Activated naive CD4-positive, alpha-beta T cell treated with anti-CD3 and anti-CD28 coated beads for 36 hours (primary cell): ENCODE results near the gene IGF2BP3. TPM values are rescaled to one million over a fixed set of nuclear protein-coding genes. Genes with fewer than 3 reads are reported as not detected.

Source experiments
- CTCF ChIA-PET: fragments of 350-600 bp; sonication (Branson Sonifier 250); formaldehyde crosslinking; loops from one replicate; lab custom pipeline; 2021; ENCODE audit warnings: antibody characterized with exemption; lab: Charles Lee
- DNase-seq: peaks from one replicate; pipeline ENCODE4 v3.0.0-alpha.2; 2020
- H3K27ac Mint-ChIP-seq: one replicate; pipeline ENCODE4 v1.8.0; 2021; ENCODE audit warnings: mild to moderate bottlenecking, mixed read lengths
- H3K27me3 Mint-ChIP-seq: one replicate; pipeline ENCODE4 v1.8.0; 2021; ENCODE audit warnings: low read depth, mixed read lengths
- H3K36me3 Mint-ChIP-seq: one replicate; pipeline ENCODE4 v1.8.0; 2021; ENCODE audit warnings: low read depth, mixed read lengths
- H3K4me1 Mint-ChIP-seq: one replicate; pipeline ENCODE4 v1.8.0; 2021; ENCODE audit warnings: low read depth, mixed read lengths
- H3K4me3 Mint-ChIP-seq: one replicate; pipeline ENCODE4 v1.8.0; 2021; ENCODE audit warnings: mild to moderate bottlenecking, moderate library complexity, mixed read lengths
- H3K9me3 Mint-ChIP-seq: one replicate; pipeline ENCODE4 v1.8.0; 2021; ENCODE audit warnings: mixed read lengths
- intact Hi-C: fragments of 100-400 bp; cut with micrococcal nuclease; formaldehyde crosslinking; loops from one replicate; pipeline ENCODE4 v1.15.1; 2023
- total RNA-seq, 2 experiments: library from RNA; stranded (reverse); gene quantifications; one replicate each; pipeline ENCODE4 v1.2.3, GENCODE V29; 2021

Gene IGF2BP3
- total RNA-seq, 2 experiments from 2014 or later, result 0.29 to 0.54 TPM

GRCh38 chr7:23298885-23299769, 171.2 kb downstream of the IGF2BP3 start, which contains the start of gene MALSU1:
Gene MALSU1 (plus strand): TSS chr7:23299339. CDS start chr7:23299353, 14 bp downstream.
- Mint-ChIP-seq H3K4me3 (peak within 1 kb of the TSS; percentile 96), H3K9me3 (no peaks in the 10 kb centered on the region), H3K36me3 (peaks cover 18% of the 10 kb centered on the region), H3K27me3 (no peaks in the 10 kb centered on the region), H3K4me1 (peaks cover 30% of the 10 kb centered on the region), H3K27ac (peak within 1 kb of the TSS; percentile 95)
- intact Hi-C loops, result loop anchor here (1.0 to 5.0 kb wide), 17 partner anchors 8 to 1872 kb away; partner anchors contain the start of genes HYCC1, KLHL7, SP4 and TOMM7
- CTCF ChIA-PET, result interaction anchor here (0.7 to 1.5 kb wide), 7 partner anchors 9 to 130 kb away, joined by 3 to 6 read pairs (median 3); no protein-coding TSS in a partner anchor
- DNase-seq, result peak; percentile 99

- H3K4me1 Mint-ChIP-seq, result peaks cover 27% of the 10 kb centered on the region
These were observed 172.0 kb downstream of the IGF2BP3 start for GRCh38 chr7:23298141-23298881.

GRCh38 chr7:23295401-23295697, 174.9 kb downstream of the IGF2BP3 start:
- H3K27ac Mint-ChIP-seq, result no peak overlapping the region
- DNase-seq, result no peak

More at GRCh38 chr7:23298141-23298881, 172.0 kb downstream of the IGF2BP3 start:
- intact Hi-C loops, result loop anchor here (5.0 kb wide), 2 partner anchors 286 to 1871 kb away; partner anchors contain the start of genes HYCC1 and SP4
- peaks cover 16% of the 10 kb centered on the region for H3K36me3 Mint-ChIP-seq
- peak overlapping the region; percentile 96 for H3K4me3 Mint-ChIP-seq
- H3K9me3 Mint-ChIP-seq, result no peaks in the 10 kb centered on the region
- CTCF ChIA-PET, result interaction anchor here (0.7 to 1.8 kb wide), 4 partner anchors 10 to 131 kb away, joined by 3 to 11 read pairs (median 4); no protein-coding TSS in a partner anchor
- H3K27ac Mint-ChIP-seq, result peak overlapping the region; percentile 95
- no peak for DNase-seq
- H3K27me3 Mint-ChIP-seq, result no peaks in the 10 kb centered on the region

GRCh38 chr7:23294549-23295400, 175.5 kb downstream of the IGF2BP3 start:
- H3K27ac Mint-ChIP-seq, result no peak overlapping the region
- intact Hi-C loops, result loop anchor here (5.0 kb wide), 2 partner anchors 282 to 1867 kb away; partner anchors contain the start of genes HYCC1 and SP4
- CTCF ChIA-PET, result interaction anchor here (0.6 to 2.4 kb wide), 10 partner anchors 17 to 280 kb away, joined by 3 to 15 read pairs (median 4); no protein-coding TSS in a partner anchor

More at GRCh38 chr7:23295401-23295697, 174.9 kb downstream of the IGF2BP3 start:
- no peaks in the 10 kb centered on the region for H3K27me3 Mint-ChIP-seq
- H3K36me3 Mint-ChIP-seq, result no peaks in the 10 kb centered on the region
- CTCF ChIA-PET, result interaction anchor here (0.6 to 2.4 kb wide), 5 partner anchors 17 to 279 kb away, joined by 4 to 15 read pairs (median 5); no protein-coding TSS in a partner anchor
- no peak overlapping the region for H3K4me3 Mint-ChIP-seq
- peaks cover 9% of the 10 kb centered on the region for H3K4me1 Mint-ChIP-seq
- intact Hi-C loops, result loop anchor here (5.0 kb wide), 2 partner anchors 283 to 1868 kb away; partner anchors contain the start of genes HYCC1 and SP4
- no peaks in the 10 kb centered on the region for H3K9me3 Mint-ChIP-seq

GRCh38 chr7:23293500-23294073, 176.7 kb downstream of the IGF2BP3 start:
- Mint-ChIP-seq H3K27me3 (no peaks in the 10 kb centered on the region), H3K4me1 (peaks cover 13% of the 10 kb centered on the region), H3K4me3 (no peak overlapping the region), H3K36me3 (no peaks in the 10 kb centered on the region), H3K9me3 (no peaks in the 10 kb centered on the region), H3K27ac (no peak overlapping the region)
- intact Hi-C loops, result no loop called here
- DNase-seq, result no peak
- CTCF ChIA-PET, result interaction anchor here (0.6 to 1.1 kb wide), 5 partner anchors 15 to 272 kb away, joined by 3 to 4 read pairs (median 4); no protein-coding TSS in a partner anchor

More at GRCh38 chr7:23294549-23295400, 175.5 kb downstream of the IGF2BP3 start:
- H3K9me3 Mint-ChIP-seq, result no peaks in the 10 kb centered on the region
- no peaks in the 10 kb centered on the region for H3K36me3 Mint-ChIP-seq
- DNase-seq, result no peak
- no peaks in the 10 kb centered on the region for H3K27me3 Mint-ChIP-seq
- H3K4me3 Mint-ChIP-seq, result no peak overlapping the region
- peaks cover 14% of the 10 kb centered on the region for H3K4me1 Mint-ChIP-seq

GRCh38 chr7:23292623-23293022, 177.7 kb downstream of the IGF2BP3 start:
- no peak overlapping the region for H3K4me3 Mint-ChIP-seq
- H3K27me3 Mint-ChIP-seq, result no peaks in the 10 kb centered on the region
- intact Hi-C loops, result no loop called here
- H3K36me3 Mint-ChIP-seq, result no peaks in the 10 kb centered on the region
- no peaks in the 10 kb centered on the region for H3K9me3 Mint-ChIP-seq
- peaks cover 17% of the 10 kb centered on the region for H3K4me1 Mint-ChIP-seq
- H3K27ac Mint-ChIP-seq, result no peak overlapping the region
- CTCF ChIA-PET, result interaction anchor here (1.0 to 1.1 kb wide), 2 partner anchors 20 to 247 kb away, joined by 3 read pairs; no protein-coding TSS in a partner anchor
- no peak for DNase-seq

GRCh38 chr7:23291957-23292560, 178.2 kb downstream of the IGF2BP3 start:
- no peaks in the 10 kb centered on the region for H3K36me3 Mint-ChIP-seq
- intact Hi-C loops, result no loop called here
- H3K4me1 Mint-ChIP-seq, result peaks cover 18% of the 10 kb centered on the region
- CTCF ChIA-PET, result interaction anchor here (0.6 to 1.1 kb wide), 3 partner anchors 19 to 247 kb away, joined by 3 read pairs; no protein-coding TSS in a partner anchor
- H3K9me3 Mint-ChIP-seq, result no peaks in the 10 kb centered on the region
- H3K27ac Mint-ChIP-seq, result no peak overlapping the region
- H3K27me3 Mint-ChIP-seq, result no peaks in the 10 kb centered on the region
- H3K4me3 Mint-ChIP-seq, result no peak overlapping the region
- DNase-seq, result no peak

- H3K27ac Mint-ChIP-seq, result no peak overlapping the region
- H3K4me1 Mint-ChIP-seq, result peaks cover 18% of the 10 kb centered on the region
- H3K4me3 Mint-ChIP-seq, result no peak overlapping the region
- H3K36me3 Mint-ChIP-seq, result no peaks in the 10 kb centered on the region
- H3K27me3 Mint-ChIP-seq, result no peaks in the 10 kb centered on the region
- intact Hi-C loops, result no loop called here
- H3K9me3 Mint-ChIP-seq, result no peaks in the 10 kb centered on the region
- DNase-seq, result no peak
- CTCF ChIA-PET, result no interaction called here
These were observed 179.3 kb downstream of the IGF2BP3 start for GRCh38 chr7:23290993-23291392.

- peak; percentile 17 for DNase-seq
- Mint-ChIP-seq H3K9me3 (no peaks in the 10 kb centered on the region), H3K36me3 (no peaks in the 10 kb centered on the region), H3K27ac (peak overlapping the region; percentile 50), H3K27me3 (no peaks in the 10 kb centered on the region), H3K4me1 (peaks cover 20% of the 10 kb centered on the region), H3K4me3 (no peak overlapping the region)
- CTCF ChIA-PET, result interaction anchor here (0.9 kb wide), 1 partner anchor 15 kb away, joined by 3 read pairs; no protein-coding TSS in a partner anchor
- intact Hi-C loops, result no loop called here
These were observed 182.7 kb downstream of the IGF2BP3 start for GRCh38 chr7:23287612-23288011.
